SK-N-SH treated with all-trans-retinoic acid at 6 μM for 48 hours (cell line): ENCODE results near the gene TEAD1.

Source experiments
- ATAC-seq: fragments of 200-7000 bp; cut with Tn5 transposase; 3 replicates; pipeline ENCODE4 v1.9.1; 2020; ENCODE audit warnings: mild to moderate bottlenecking, moderate library complexity
- ARNTL ChIP-seq: fragments of 450-650 bp; formaldehyde crosslinking; IDR thresholded peaks from 2 replicates; pipeline ENCODE4 v1.5.0; 2020; ENCODE audit warnings: low read depth, mild to moderate bottlenecking, moderate library complexity, borderline replicate concordance
- BACH2 ChIP-seq: fragments of 250-450 bp; sonication (Bioruptor Pico); IDR thresholded peaks from 2 replicates; pipeline ENCODE4 v1.9.0; 2021; ENCODE audit warnings: mild to moderate bottlenecking, borderline replicate concordance
- CSDC2 ChIP-seq: fragments of 250-450 bp; sonication (Bioruptor Pico); IDR thresholded peaks from 2 replicates; pipeline ENCODE4 v1.5.0; 2020; ENCODE audit warnings: mild to moderate bottlenecking, moderate library complexity
- ESRRG ChIP-seq: fragments of 250-450 bp; sonication (Bioruptor Pico); IDR thresholded peaks from 2 replicates; pipeline ENCODE4 v1.6.1; 2021; ENCODE audit warnings: mild to moderate bottlenecking
- GLIS3 ChIP-seq: fragments of 250-450 bp; sonication (Bioruptor Pico); IDR thresholded peaks from 2 replicates; pipeline ENCODE4 v1.5.0; 2020; ENCODE audit warnings: mild to moderate bottlenecking, moderate library complexity
- ISL1 ChIP-seq: fragments of 250-450 bp; sonication (Bioruptor Pico); IDR thresholded peaks from 2 replicates; pipeline ENCODE4 v2.1.2; 2022; ENCODE audit warnings: mild to moderate bottlenecking, moderate library complexity
- OSR1 ChIP-seq: fragments of 250-450 bp; sonication (Bioruptor Pico); IDR thresholded peaks from 2 replicates; pipeline ENCODE4 v1.8.0; 2022; ENCODE audit warnings: moderate library complexity, mild to moderate bottlenecking, inconsistent platforms
- PPARA ChIP-seq: fragments of 250-450 bp; sonication (Bioruptor Pico); IDR thresholded peaks from 2 replicates; pipeline ENCODE4 v1.5.0; 2020; ENCODE audit warnings: mild to moderate bottlenecking, borderline replicate concordance
- RARB ChIP-seq: fragments of 250-450 bp; sonication (Bioruptor Pico); IDR thresholded peaks from 2 replicates; pipeline ENCODE4 v1.8.0; 2021; ENCODE audit warnings: mild to moderate bottlenecking, moderate library complexity
- TCF4 ChIP-seq: fragments of 250-450 bp; sonication (Bioruptor Pico); IDR thresholded peaks from 2 replicates; pipeline ENCODE4 v1.8.0; 2021; ENCODE audit warnings: mild to moderate bottlenecking, moderate library complexity, borderline replicate concordance
- TOX ChIP-seq: fragments of 250-450 bp; sonication (Bioruptor Pico); IDR thresholded peaks from 2 replicates; pipeline ENCODE4 v1.8.0; 2021; ENCODE audit warnings: mild to moderate bottlenecking, moderate library complexity, borderline replicate concordance
- ZC3H10 ChIP-seq: fragments of 250-450 bp; sonication (Bioruptor Pico); IDR thresholded peaks from 2 replicates; pipeline ENCODE4 v1.5.1; 2021; ENCODE audit warnings: mild to moderate bottlenecking, moderate library complexity
- ZFP30 ChIP-seq: fragments of 450-650 bp; formaldehyde crosslinking; IDR thresholded peaks from 2 replicates; pipeline ENCODE4 v1.5.0; 2022; ENCODE audit warnings: mild to moderate bottlenecking, moderate library complexity
- ZNF565 ChIP-seq: fragments of 450-650 bp; formaldehyde crosslinking; conservative IDR thresholded peaks from 2 replicates; pipeline ENCODE4 v1.5.0; 2020; ENCODE audit warnings: low read depth, mild to moderate bottlenecking, moderate library complexity
- ZNF70 ChIP-seq: fragments of 450-650 bp; formaldehyde crosslinking; IDR thresholded peaks from 2 replicates; pipeline ENCODE4 v1.5.0; 2020; ENCODE audit warnings: mild to moderate bottlenecking, moderate library complexity
- ZNF8 ChIP-seq: fragments of 450-650 bp; formaldehyde crosslinking; IDR thresholded peaks from 2 replicates; pipeline ENCODE4 v1.5.0; 2020; ENCODE audit warnings: mild to moderate bottlenecking, moderate library complexity
- TF ChIP-seq, protein P1 (sequence below): fragments of 250-450 bp; sonication (Bioruptor Pico); IDR thresholded peaks from 2 replicates; pipeline ENCODE4 v1.5.1; 2021; ENCODE audit warnings: mild to moderate bottlenecking, moderate library complexity
- TF ChIP-seq, protein P2 (sequence below): fragments of 250-450 bp; sonication (Bioruptor Pico); IDR thresholded peaks from 2 replicates; pipeline ENCODE4 v1.5.0; 2020; ENCODE audit warnings: mild to moderate bottlenecking, moderate library complexity
- TF ChIP-seq, protein P3 (sequence below): fragments of 250-450 bp; sonication (Bioruptor Pico); IDR thresholded peaks from 2 replicates; pipeline ENCODE4 v1.8.0; 2020; ENCODE audit warnings: mild to moderate bottlenecking, moderate library complexity, borderline replicate concordance
- TF ChIP-seq, protein P4 (sequence below): fragments of 250-450 bp; sonication (Bioruptor Pico); IDR thresholded peaks from 2 replicates; pipeline ENCODE4 v1.8.0; 2021; ENCODE audit warnings: low read depth, mild to moderate bottlenecking, moderate library complexity, borderline replicate concordance

The TEAD1 gene

DNA sequence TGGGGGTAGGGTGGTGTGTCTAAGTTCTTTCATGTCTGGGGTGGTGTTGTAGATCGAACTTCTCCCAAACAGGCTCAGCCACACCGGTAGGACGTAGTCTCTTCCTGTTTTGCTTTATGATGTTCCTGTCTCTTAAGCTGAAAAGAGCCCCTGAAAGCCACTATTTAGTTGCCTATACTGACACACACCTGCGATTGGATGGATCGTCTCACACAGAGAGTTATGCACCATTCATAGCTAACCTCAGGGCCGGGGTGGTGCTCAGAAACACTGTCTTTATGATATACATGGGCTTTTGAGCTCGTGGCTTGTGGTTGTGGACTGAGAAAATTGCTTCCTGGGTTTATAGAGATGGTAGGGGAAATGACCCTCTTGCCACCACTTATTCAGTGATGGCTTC is 137.6 kb downstream of the TEAD1 start:
- TF ChIP-seq ARNTL (CRISPR knock-in tag) (no peak), TOX (CRISPR knock-in tag) (no peak), ZFP30 (CRISPR knock-in tag) (no peak), ZNF565 (CRISPR knock-in tag) (no peak), TCF4 (CRISPR knock-in tag) (no peak), ZNF70 (CRISPR knock-in tag) (no peak), ZC3H10 (CRISPR knock-in tag) (no peak)
- TF ChIP-seq, protein P1, sequence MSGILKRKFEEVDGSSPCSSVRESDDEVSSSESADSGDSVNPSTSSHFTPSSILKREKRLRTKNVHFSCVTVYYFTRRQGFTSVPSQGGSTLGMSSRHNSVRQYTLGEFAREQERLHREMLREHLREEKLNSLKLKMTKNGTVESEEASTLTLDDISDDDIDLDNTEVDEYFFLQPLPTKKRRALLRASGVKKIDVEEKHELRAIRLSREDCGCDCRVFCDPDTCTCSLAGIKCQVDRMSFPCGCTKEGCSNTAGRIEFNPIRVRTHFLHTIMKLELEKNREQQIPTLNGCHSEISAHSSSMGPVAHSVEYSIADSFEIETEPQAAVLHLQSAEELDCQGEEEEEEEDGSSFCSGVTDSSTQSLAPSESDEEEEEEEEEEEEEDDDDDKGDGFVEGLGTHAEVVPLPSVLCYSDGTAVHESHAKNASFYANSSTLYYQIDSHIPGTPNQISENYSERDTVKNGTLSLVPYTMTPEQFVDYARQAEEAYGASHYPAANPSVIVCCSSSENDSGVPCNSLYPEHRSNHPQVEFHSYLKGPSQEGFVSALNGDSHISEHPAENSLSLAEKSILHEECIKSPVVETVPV = no peak
- no peak for ATAC-seq

DNA sequence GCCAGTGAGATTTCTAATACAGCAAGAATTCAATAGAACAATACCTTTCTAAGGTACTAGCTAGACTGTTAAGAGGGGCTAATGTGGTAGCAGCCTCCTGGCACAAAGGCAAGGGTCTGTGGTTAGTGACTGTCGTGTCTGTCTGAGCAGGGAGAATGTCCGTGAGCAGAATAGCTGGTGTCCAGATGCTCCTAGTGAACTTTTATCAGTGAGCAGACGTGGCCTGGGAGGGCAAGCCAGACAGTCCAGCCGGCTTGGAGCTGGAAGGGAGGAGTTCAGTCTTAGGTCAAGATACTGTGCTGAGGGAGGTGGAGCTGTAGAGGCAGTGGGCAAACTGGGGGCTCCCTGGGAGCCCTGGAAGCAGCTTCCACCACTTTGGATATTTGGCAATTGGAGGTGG is 138.6 kb downstream of the TEAD1 start:
- peak; percentile 17 for ATAC-seq
- 0 out of 2 replicates have a peak, but pooled peaks have one; percentile 65 for TF ChIP-seq ZNF565 (CRISPR knock-in tag)
- TF ChIP-seq, protein P2, sequence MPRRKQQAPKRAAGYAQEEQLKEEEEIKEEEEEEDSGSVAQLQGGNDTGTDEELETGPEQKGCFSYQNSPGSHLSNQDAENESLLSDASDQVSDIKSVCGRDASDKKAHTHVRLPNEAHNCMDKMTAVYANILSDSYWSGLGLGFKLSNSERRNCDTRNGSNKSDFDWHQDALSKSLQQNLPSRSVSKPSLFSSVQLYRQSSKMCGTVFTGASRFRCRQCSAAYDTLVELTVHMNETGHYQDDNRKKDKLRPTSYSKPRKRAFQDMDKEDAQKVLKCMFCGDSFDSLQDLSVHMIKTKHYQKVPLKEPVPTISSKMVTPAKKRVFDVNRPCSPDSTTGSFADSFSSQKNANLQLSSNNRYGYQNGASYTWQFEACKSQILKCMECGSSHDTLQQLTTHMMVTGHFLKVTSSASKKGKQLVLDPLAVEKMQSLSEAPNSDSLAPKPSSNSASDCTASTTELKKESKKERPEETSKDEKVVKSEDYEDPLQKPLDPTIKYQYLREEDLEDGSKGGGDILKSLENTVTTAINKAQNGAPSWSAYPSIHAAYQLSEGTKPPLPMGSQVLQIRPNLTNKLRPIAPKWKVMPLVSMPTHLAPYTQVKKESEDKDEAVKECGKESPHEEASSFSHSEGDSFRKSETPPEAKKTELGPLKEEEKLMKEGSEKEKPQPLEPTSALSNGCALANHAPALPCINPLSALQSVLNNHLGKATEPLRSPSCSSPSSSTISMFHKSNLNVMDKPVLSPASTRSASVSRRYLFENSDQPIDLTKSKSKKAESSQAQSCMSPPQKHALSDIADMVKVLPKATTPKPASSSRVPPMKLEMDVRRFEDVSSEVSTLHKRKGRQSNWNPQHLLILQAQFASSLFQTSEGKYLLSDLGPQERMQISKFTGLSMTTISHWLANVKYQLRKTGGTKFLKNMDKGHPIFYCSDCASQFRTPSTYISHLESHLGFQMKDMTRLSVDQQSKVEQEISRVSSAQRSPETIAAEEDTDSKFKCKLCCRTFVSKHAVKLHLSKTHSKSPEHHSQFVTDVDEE = peak; percentile 66
- TF ChIP-seq ZNF70 (CRISPR knock-in tag) = peak; percentile 22; the same call in 1 of the 2 replicates
- TF ChIP-seq ARNTL (CRISPR knock-in tag) = peak; percentile 56; the same call in 1 of the 2 replicates
- peak; percentile 90 for TF ChIP-seq TCF4 (CRISPR knock-in tag)
- no peak; the same call in none of the 2 replicates for TF ChIP-seq ZNF8 (CRISPR knock-in tag)
- no peak for TF ChIP-seq ESRRG
- TF ChIP-seq ZFP30 (CRISPR knock-in tag) = no peak

DNA sequence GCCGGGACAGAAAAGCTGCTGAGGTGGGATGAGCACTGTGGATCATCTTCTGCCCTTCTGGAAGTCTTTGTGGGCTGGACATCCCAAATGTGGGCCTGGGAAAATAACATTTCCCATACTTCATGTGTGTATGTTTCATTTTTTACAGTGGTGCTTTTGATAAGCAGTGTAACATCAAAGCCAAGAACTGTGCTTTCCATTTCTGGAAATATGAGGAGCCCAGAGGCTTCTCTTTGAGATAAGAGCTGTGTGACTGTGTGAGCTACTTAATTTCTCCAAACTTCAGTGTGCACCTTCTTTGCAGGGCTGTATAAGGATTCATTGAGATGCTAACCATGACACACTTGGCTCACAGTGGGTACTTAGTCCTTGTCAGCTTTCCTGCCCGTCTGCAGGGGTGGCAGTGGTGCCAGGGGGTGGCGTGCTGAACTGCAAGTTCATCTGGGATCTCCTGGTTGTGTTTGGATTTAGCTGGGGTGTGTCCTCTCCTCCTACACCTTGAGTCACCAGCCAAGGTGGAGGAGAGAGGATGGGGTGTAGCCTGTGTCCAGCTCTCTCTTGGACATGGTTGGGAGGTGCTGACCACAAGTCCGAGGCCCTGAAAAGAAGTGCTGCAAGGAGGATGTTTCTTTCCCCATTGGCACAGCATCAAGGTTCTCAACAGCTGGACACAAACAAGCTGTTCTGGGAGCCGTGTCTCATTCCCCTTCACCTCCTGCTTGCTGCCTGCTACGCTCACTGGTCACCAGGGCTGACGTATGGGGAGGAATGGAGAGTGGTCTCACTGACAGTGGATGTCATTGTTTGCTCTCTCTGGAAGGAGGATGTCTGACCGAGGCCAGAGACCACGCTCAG is 139.4 kb downstream of the TEAD1 start:
- ATAC-seq = peak; percentile 9
- TF ChIP-seq ZNF70 (CRISPR knock-in tag) = no peak
- no peak for TF ChIP-seq PPARA (CRISPR knock-in tag)
- no peak for TF ChIP-seq TCF4 (CRISPR knock-in tag)
- TF ChIP-seq RARB (CRISPR knock-in tag) = no peak
- no peak for TF ChIP-seq ESRRG
- TF ChIP-seq, protein P3, sequence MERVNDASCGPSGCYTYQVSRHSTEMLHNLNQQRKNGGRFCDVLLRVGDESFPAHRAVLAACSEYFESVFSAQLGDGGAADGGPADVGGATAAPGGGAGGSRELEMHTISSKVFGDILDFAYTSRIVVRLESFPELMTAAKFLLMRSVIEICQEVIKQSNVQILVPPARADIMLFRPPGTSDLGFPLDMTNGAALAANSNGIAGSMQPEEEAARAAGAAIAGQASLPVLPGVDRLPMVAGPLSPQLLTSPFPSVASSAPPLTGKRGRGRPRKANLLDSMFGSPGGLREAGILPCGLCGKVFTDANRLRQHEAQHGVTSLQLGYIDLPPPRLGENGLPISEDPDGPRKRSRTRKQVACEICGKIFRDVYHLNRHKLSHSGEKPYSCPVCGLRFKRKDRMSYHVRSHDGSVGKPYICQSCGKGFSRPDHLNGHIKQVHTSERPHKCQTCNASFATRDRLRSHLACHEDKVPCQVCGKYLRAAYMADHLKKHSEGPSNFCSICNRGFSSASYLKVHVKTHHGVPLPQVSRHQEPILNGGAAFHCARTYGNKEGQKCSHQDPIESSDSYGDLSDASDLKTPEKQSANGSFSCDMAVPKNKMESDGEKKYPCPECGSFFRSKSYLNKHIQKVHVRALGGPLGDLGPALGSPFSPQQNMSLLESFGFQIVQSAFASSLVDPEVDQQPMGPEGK (CRISPR knock-in tag) = no peak
- TF ChIP-seq ZFP30 (CRISPR knock-in tag) = no peak
- TF ChIP-seq CSDC2 (CRISPR knock-in tag) = no peak
- TF ChIP-seq ISL1 = no peak
- TF ChIP-seq GLIS3 (CRISPR knock-in tag) = no peak
- no peak for TF ChIP-seq ZNF8 (CRISPR knock-in tag)
- no peak for TF ChIP-seq TOX (CRISPR knock-in tag)
- no peak for TF ChIP-seq BACH2 (CRISPR knock-in tag)
- TF ChIP-seq OSR1 (CRISPR knock-in tag) = no peak
- TF ChIP-seq ZC3H10 (CRISPR knock-in tag) = no peak
- TF ChIP-seq ARNTL (CRISPR knock-in tag) = no peak

DNA sequence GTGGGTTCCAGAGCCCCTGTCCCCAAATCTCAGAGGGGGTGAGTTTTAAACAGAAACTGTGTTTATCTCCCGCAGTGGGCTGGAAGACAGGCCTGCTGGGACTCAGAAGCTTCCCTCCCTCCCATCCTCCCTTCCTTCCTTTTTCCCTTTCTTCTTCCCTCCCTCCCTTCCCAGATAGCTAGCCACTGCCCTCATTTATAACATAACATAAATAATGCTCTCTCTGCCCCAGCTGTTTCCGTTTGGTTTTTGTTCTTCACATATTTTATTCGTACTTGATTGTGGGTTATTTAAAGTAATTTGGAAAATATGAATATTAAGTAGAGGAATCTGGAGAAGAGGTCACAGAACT is 140.9 kb downstream of the TEAD1 start:
- peak; percentile 40 for ATAC-seq
- TF ChIP-seq ARNTL (CRISPR knock-in tag) (no peak), PPARA (CRISPR knock-in tag) (no peak), ZNF70 (CRISPR knock-in tag) (no peak), OSR1 (CRISPR knock-in tag) (no peak), ZNF565 (CRISPR knock-in tag) (no peak), BACH2 (CRISPR knock-in tag) (no peak), TCF4 (CRISPR knock-in tag) (no peak; the same call in 1 of the 2 replicates), ZNF8 (CRISPR knock-in tag) (no peak), TOX (CRISPR knock-in tag) (no peak), CSDC2 (CRISPR knock-in tag) (no peak)
- TF ChIP-seq, protein P2 = no peak
- TF ChIP-seq, protein P4, sequence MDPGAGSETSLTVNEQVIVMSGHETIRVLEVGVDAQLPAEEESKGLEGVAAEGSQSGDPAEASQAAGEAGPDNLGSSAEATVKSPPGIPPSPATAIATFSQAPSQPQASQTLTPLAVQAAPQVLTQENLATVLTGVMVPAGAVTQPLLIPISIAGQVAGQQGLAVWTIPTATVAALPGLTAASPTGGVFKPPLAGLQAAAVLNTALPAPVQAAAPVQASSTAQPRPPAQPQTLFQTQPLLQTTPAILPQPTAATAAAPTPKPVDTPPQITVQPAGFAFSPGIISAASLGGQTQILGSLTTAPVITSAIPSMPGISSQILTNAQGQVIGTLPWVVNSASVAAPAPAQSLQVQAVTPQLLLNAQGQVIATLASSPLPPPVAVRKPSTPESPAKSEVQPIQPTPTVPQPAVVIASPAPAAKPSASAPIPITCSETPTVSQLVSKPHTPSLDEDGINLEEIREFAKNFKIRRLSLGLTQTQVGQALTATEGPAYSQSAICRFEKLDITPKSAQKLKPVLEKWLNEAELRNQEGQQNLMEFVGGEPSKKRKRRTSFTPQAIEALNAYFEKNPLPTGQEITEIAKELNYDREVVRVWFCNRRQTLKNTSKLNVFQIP (CRISPR knock-in tag) = no peak
